ENCODE data around the gene PSMD1. TPM values are rescaled to one million over a fixed set of nuclear protein-coding genes. Genes with fewer than 3 reads are reported as not detected.

Gene PSMD1
- total RNA-seq, 1 donor from 2014 or later: 97.4 TPM

GRCh38 chr2:231152800-231153557, 96.3 kb downstream of the PSMD1 start:
- DNase-seq (ENCODE audit: low spot score in 2 of 2): no peak
- intact Hi-C loops (cut with DNase I): no loop called here
- Histone ChIP-seq H3K4me3 (no peak overlapping the region), H3K27me3 (no peaks in the 10 kb centered on the region), H3K27ac (no peak overlapping the region), H3K9me3 (no peaks in the 10 kb centered on the region), H3K36me3 (peaks cover 22 to 24% of the 10 kb centered on the region in 2 donors), H3K4me1 (no peaks in the 10 kb centered on the region)
- TF ChIP-seq CTCF (IDR thresholded peaks at IDR 0.05): no peak

GRCh38 chr2:231159306-231159705, 102.6 kb downstream of the PSMD1 start:
- Histone ChIP-seq H3K36me3 (peaks cover 4 to 8% of the 10 kb centered on the region in 2 donors), H3K9me3 (no peaks in the 10 kb centered on the region), H3K27me3 (no peaks in the 10 kb centered on the region), H3K27ac (peak overlapping the region; percentile 57 to 58), H3K4me1 (peaks cover 7 to 24% of the 10 kb centered on the region in 2 donors), H3K4me3 (no peak overlapping the region)
- intact Hi-C loops (cut with DNase I): no loop called here
- no peak for TF ChIP-seq CTCF (IDR thresholded peaks at IDR 0.05)
- no peak for DNase-seq (ENCODE audit: low spot score in 2 of 2)

- no peak for TF ChIP-seq CTCF (IDR thresholded peaks at IDR 0.05)
- no peaks in the 10 kb centered on the region for H3K9me3 ChIP-seq
- H3K36me3 ChIP-seq: peaks cover under 1 to 3% of the 10 kb centered on the region in 2 donors
- peak overlapping the region; percentile 55 to 85 for H3K27ac ChIP-seq
- intact Hi-C loops (cut with DNase I): no loop called here
- H3K4me1 ChIP-seq: peaks cover 7 to 24% of the 10 kb centered on the region in 2 donors
- H3K27me3 ChIP-seq: no peaks in the 10 kb centered on the region
- DNase-seq (ENCODE audit: low spot score in 2 of 2): no peak
- H3K4me3 ChIP-seq: no peak overlapping the region
Measured at GRCh38 chr2:231160701-231161100, 104.0 kb downstream of the PSMD1 start.

- DNase-seq (ENCODE audit: low spot score in 2 of 2): no peak
- TF ChIP-seq CTCF (IDR thresholded peaks at IDR 0.05): no peak
- Histone ChIP-seq H3K27me3 (no peaks in the 10 kb centered on the region), H3K4me1 (peaks cover 7 to 24% of the 10 kb centered on the region in 2 donors), H3K27ac (peak overlapping the region; percentile 55 to 85), H3K9me3 (no peaks in the 10 kb centered on the region), H3K4me3 (no peak overlapping the region), H3K36me3 (peaks cover 7 to 10% of the 10 kb centered on the region in 2 donors)
- intact Hi-C loops (cut with DNase I): no loop called here
Measured at GRCh38 chr2:231161252-231161839, 104.7 kb downstream of the PSMD1 start.

- intact Hi-C loops (cut with DNase I): loop anchor here (2.0 kb wide), 1 partner anchor 29 kb away; no protein-coding TSS in a partner anchor
- H3K4me1 ChIP-seq: peaks cover 7 to 24% of the 10 kb centered on the region in 2 donors
- DNase-seq (ENCODE audit: low spot score in 2 of 2): no peak
Measured at GRCh38 chr2:231161877-231162329, 105.2 kb downstream of the PSMD1 start.

More at GRCh38 chr2:231161877-231162329, 105.2 kb downstream of the PSMD1 start:
- peaks cover 13 to 14% of the 10 kb centered on the region in 2 donors for H3K36me3 ChIP-seq
- no peaks in the 10 kb centered on the region for H3K27me3 ChIP-seq
- no peak for TF ChIP-seq CTCF (IDR thresholded peaks at IDR 0.05)
- no peak overlapping the region for H3K4me3 ChIP-seq
- no peaks in the 10 kb centered on the region for H3K9me3 ChIP-seq
- H3K27ac ChIP-seq: peak overlapping the region; percentile 55 to 85
